ENCODE measurements around the gene GEMIN4. TPM values are rescaled to one million over a fixed set of nuclear protein-coding genes. Genes with fewer than 3 reads are reported as not detected.

GEMIN4 gene
- total and polyA plus RNA-seq, 10 of the 15 experiments (the other 5 are each of a cell fraction or from before 2014, with no cell fraction given), result 2.4 to 55.6 (median 34.5) TPM

DNA sequence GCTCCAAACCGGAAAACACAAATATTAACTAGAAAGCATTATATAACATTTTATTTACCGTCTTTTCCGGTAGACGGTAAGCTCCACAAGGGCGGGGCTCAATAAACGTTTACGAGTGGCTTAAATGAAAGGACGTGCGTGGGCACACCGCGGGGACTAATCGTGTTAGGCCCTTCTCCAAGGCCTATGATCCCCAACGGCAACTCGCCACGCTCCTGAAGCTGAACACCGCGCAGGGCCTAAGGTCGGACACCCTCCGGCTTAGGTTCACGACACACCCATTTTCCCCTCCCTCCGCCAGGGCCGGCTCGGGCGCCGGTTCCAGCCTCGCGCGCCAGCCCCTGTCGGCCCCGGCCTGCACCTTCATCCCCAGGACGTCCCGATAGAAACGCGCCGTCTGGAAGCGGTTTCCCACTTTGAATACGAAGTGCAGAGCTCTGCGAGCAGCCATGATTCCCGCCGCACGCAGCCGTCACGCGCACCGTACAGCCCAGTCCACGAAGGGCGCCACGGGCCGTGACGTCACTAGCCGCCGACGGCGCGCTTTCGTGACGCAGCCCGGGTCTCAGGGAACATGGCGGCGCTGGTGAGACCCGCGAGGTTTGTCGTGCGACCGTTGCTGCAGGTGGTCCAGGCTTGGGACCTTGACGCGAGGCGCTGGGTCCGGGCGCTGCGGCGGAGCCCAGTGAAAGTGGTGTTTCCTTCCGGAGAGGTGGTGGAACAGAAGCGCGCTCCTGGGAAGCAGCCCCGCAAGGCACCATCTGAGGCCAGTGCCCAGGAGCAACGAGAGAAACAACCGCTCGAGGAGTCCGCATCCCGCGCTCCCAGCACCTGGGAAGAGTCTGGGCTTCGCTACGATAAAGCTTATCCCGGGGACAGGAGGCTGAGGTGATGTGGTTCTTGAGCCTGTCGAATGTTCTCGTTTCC, 30.0 kb upstream of the GEMIN4 start, which contains the start of the genes GLOD4 and MRM3:
TSS of gene GLOD4 (minus strand) at position 476 of the 927 bp plus-strand sequence. CDS start at position 451, 25 bp downstream.
TSS of gene MRM3 (plus strand) at position 549 of the 927 bp plus-strand sequence. CDS start at position 575, 26 bp downstream.
- under 1% methylated on average over 87 of the region's 87 CpGs for WGBS (ENCODE audit: insufficient coverage, insufficient replicate concordance, low lambda C conversion rate, missing lambda C conversion rate)
- ATAC-seq, result peak; percentile 96
- TF ChIP-seq, protein P1, sequence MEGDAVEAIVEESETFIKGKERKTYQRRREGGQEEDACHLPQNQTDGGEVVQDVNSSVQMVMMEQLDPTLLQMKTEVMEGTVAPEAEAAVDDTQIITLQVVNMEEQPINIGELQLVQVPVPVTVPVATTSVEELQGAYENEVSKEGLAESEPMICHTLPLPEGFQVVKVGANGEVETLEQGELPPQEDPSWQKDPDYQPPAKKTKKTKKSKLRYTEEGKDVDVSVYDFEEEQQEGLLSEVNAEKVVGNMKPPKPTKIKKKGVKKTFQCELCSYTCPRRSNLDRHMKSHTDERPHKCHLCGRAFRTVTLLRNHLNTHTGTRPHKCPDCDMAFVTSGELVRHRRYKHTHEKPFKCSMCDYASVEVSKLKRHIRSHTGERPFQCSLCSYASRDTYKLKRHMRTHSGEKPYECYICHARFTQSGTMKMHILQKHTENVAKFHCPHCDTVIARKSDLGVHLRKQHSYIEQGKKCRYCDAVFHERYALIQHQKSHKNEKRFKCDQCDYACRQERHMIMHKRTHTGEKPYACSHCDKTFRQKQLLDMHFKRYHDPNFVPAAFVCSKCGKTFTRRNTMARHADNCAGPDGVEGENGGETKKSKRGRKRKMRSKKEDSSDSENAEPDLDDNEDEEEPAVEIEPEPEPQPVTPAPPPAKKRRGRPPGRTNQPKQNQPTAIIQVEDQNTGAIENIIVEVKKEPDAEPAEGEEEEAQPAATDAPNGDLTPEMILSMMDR (IDR thresholded peaks at IDR 0.05 in 2 of 3, conservative IDR thresholded peaks at IDR 0.05 in 1 of 3; ENCODE audit: control insufficient read depth in 2 of 3, extremely low read depth in 1 of 3, insufficient read depth in 1 of 3, low read depth in 3 of 3, low read length in 3 of 3), result peak in 2 of 3 experiments; percentile 11 to 16; a peak in 1 of 6 replicates
- TF ChIP-seq SIN3A (IDR thresholded peaks at IDR 0.05; ENCODE audit: low read depth, low read length), result peak; percentile 90; the same call in 1 of the 2 replicates
- no peak for TF ChIP-seq CBX3 (IDR thresholded peaks at IDR 0.05; ENCODE audit: borderline replicate concordance, low read depth)
- TF ChIP-seq ZBTB33 (IDR thresholded peaks at IDR 0.05), result no peak
- TF ChIP-seq, protein P2, sequence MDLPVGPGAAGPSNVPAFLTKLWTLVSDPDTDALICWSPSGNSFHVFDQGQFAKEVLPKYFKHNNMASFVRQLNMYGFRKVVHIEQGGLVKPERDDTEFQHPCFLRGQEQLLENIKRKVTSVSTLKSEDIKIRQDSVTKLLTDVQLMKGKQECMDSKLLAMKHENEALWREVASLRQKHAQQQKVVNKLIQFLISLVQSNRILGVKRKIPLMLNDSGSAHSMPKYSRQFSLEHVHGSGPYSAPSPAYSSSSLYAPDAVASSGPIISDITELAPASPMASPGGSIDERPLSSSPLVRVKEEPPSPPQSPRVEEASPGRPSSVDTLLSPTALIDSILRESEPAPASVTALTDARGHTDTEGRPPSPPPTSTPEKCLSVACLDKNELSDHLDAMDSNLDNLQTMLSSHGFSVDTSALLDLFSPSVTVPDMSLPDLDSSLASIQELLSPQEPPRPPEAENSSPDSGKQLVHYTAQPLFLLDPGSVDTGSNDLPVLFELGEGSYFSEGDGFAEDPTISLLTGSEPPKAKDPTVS (IDR thresholded peaks at IDR 0.05; ENCODE audit: low read depth, low read length), result no peak
- 0 out of 2 replicates have a peak, but pooled peaks have one; percentile 81 for TF ChIP-seq ZNF207 (IDR thresholded peaks at IDR 0.05; ENCODE audit: borderline replicate concordance)
- peak; percentile 21 to 39; a peak in 2 of 4 replicates for TF ChIP-seq IKZF2 (IDR thresholded peaks at IDR 0.05)
- TF ChIP-seq POU2F2 (IDR thresholded peaks at IDR 0.05; ENCODE audit: borderline replicate concordance, low read depth, low read length), result peak; percentile 82; the same call in 2 of the 3 replicates
- TF ChIP-seq FOXK2 (IDR thresholded peaks at IDR 0.05), result peak; percentile 60; the same call in 1 of the 2 replicates
- TF ChIP-seq KDM1A (IDR thresholded peaks at IDR 0.05; ENCODE audit: borderline replicate concordance), result no peak
- TF ChIP-seq PBX3 (IDR thresholded peaks at IDR 0.05; ENCODE audit: insufficient replicate concordance, low read depth, low read length), result no peak
- no peak for TF ChIP-seq ESRRA (IDR thresholded peaks at IDR 0.05; ENCODE audit: low read length)
- TF ChIP-seq NR2C1 (IDR thresholded peaks at IDR 0.05), result peak; percentile 69

More for the DNA sequence above, 30.0 kb upstream of the GEMIN4 start, which contains the start of the genes GLOD4 and MRM3:
- in situ Hi-C loops (cut with MboI) (no loop called here), intact Hi-C loops (cut with micrococcal nuclease; ENCODE audit: unreplicated experiment) (loop anchor here (5.0 kb wide), 2 partner anchors 50 to 215 kb away; partner anchors contain the start of genes TIMM22 and TLCD3A)
- H4K20me1 ChIP-seq (ENCODE audit: control insufficient read depth, insufficient read depth), result no peaks in the 10 kb centered on the region
- H3K27ac ChIP-seq (ENCODE audit: control insufficient read depth, insufficient read depth), result peak within 1 kb of the TSS; percentile 72
- H3K4me1 ChIP-seq (ENCODE audit: control insufficient read depth, insufficient read depth, low read length), result peaks cover 10% of the 10 kb centered on the region
- ChIA-PET SMC1A (ENCODE audit: uncharacterized antibody, unreplicated experiment) (interaction anchor here (0.9 to 2.4 kb wide), 7 partner anchors 18 to 370 kb away, joined by 3 to 13 read pairs (median 4); partner anchors contain the start of gene NXN), CTCF (interaction anchor here (0.6 to 2.2 kb wide), 11 partner anchors 27 to 370 kb away, joined by 3 to 13 read pairs (median 3); partner anchors contain the start of genes NXN and TIMM22), POLR2A (interaction anchor here (0.5 to 2.0 kb wide), 6 partner anchors 9 to 214 kb away, joined by 3 to 9 read pairs (median 4); partner anchors contain the start of genes GEMIN4 and TIMM22), RAD21 (ENCODE audit: unreplicated experiment) (interaction anchor here (0.8 to 3.9 kb wide), 6 partner anchors 14 to 366 kb away, joined by 3 to 25 read pairs (median 5); partner anchors contain the start of genes NXN and TIMM22)
- peak within 1 kb of the TSS; percentile 80 for H2AFZ ChIP-seq (ENCODE audit: control insufficient read depth, low read depth, low read length)
- H3K4me3 ChIP-seq, result peak within 1 kb of the TSS; percentile 89
- no peaks in the 10 kb centered on the region for H3K9me3 ChIP-seq (replicated peaks; ENCODE audit: control insufficient read depth, insufficient read depth, low read length)
- H3K79me2 ChIP-seq (ENCODE audit: control insufficient read depth, insufficient read depth, low read length), result peaks cover 41% of the 10 kb centered on the region
- FAIRE-seq (peak; percentile 57), DNase-seq (ENCODE audit: low read depth, low spot score) (peak; percentile 72)
- peaks cover 0 to 12% of the 10 kb centered on the region in 2 experiments; a peak in 3 of 4 replicates for H3K36me3 ChIP-seq (ENCODE audit: control insufficient read depth in 2 of 2, insufficient read depth in 2 of 2, low read length in 1 of 2)
- H3K4me2 ChIP-seq (ENCODE audit: control insufficient read depth, insufficient read depth), result peak within 1 kb of the TSS; percentile 81
- no peaks in the 10 kb centered on the region for H3K27me3 ChIP-seq (replicated peaks in 1 of 2; ENCODE audit: control insufficient read depth in 2 of 2, insufficient read depth in 2 of 2, low read length in 1 of 2)
- H3K9ac ChIP-seq (ENCODE audit: control insufficient read depth, insufficient read depth, low read length), result peak within 1 kb of the TSS; percentile 86
- TSS peak; percentile 80 for BruUV-seq (replicated peaks)
